H9 (cell line): ENCODE measurements around the gene ZNF175. TPM values are rescaled to one million over a fixed set of nuclear protein-coding genes. Genes with fewer than 3 reads are reported as not detected.
"Not testable (repeated sequence)": the region's sequence is repeated elsewhere in the genome, so short reads cannot be mapped to it uniquely, and the experiment has no call there.

Experiments used
- DNase-seq: peaks from one replicate; pipeline ENCODE4 v3.0.0-alpha.2; 2017
- H2AFZ ChIP-seq: one replicate; pipeline ENCODE4 v1.6.1; 2013; ENCODE audit warnings: mild to moderate bottlenecking, low read length, control low read depth, moderate library complexity
- H2AK5ac ChIP-seq: 2 replicates; pipeline ENCODE4 v1.6.1; 2013; ENCODE audit warnings: low read length, control low read depth, mixed read lengths; ENCODE audit not compliant: insufficient read length
- H2BK120ac ChIP-seq: one replicate; pipeline ENCODE4 v1.6.1; 2013; ENCODE audit warnings: low read depth, mild to moderate bottlenecking, low read length, control low read depth, inconsistent platforms; ENCODE audit not compliant: poor library complexity, severe bottlenecking
- H2BK12ac ChIP-seq: 2 replicates; pipeline ENCODE4 v1.6.1; 2013; ENCODE audit warnings: low read length, control low read depth, mixed read lengths, low read depth; ENCODE audit not compliant: insufficient read length
- H2BK15ac ChIP-seq: 2 replicates; pipeline ENCODE4 v1.6.1; 2013; ENCODE audit warnings: low read depth, low read length, control low read depth
- H2BK20ac ChIP-seq: one replicate; pipeline ENCODE4 v1.6.1; 2013; ENCODE audit warnings: low read depth, mild to moderate bottlenecking, low read length, control low read depth, inconsistent platforms; ENCODE audit not compliant: poor library complexity, severe bottlenecking
- H2BK5ac ChIP-seq: 2 replicates; pipeline ENCODE4 v1.6.1; 2013; ENCODE audit warnings: low read length, control low read depth, mixed read lengths; ENCODE audit not compliant: insufficient read length
- H3K14ac ChIP-seq: 2 replicates; pipeline ENCODE4 v1.6.1; 2013; ENCODE audit warnings: low read length, control low read depth; ENCODE audit not compliant: insufficient read depth
- H3K18ac ChIP-seq: 2 replicates; pipeline ENCODE4 v1.6.1; 2013; ENCODE audit warnings: low read depth, mild to moderate bottlenecking, mixed read lengths, low read length, control low read depth; ENCODE audit not compliant: insufficient read length
- H3K23ac ChIP-seq: 2 replicates; pipeline ENCODE4 v1.6.1; 2013; ENCODE audit warnings: low read length, control low read depth, mixed read lengths, low read depth; ENCODE audit not compliant: insufficient read length
- H3K23me2 ChIP-seq: 2 replicates; pipeline ENCODE4 v1.6.1; 2013; ENCODE audit warnings: low read depth, mild to moderate bottlenecking, mixed read lengths, low read length, control low read depth; ENCODE audit not compliant: insufficient read length, poor library complexity, severe bottlenecking
- H3K27ac ChIP-seq: 2 replicates; pipeline ENCODE4 v1.5.1; 2013; ENCODE audit warnings: low read length, control low read depth, mixed read lengths, low read depth; ENCODE audit not compliant: insufficient read length
- H3K27me3 ChIP-seq: 2 replicates; pipeline ENCODE4 v1.6.1; 2013; ENCODE audit warnings: low read length, control low read depth, inconsistent platforms; ENCODE audit not compliant: insufficient read depth
- H3K4ac ChIP-seq: 2 replicates; pipeline ENCODE4 v1.6.1; 2013; ENCODE audit warnings: low read depth, mild to moderate bottlenecking, control low read depth, inconsistent platforms, low read length, moderate library complexity
- H3K4me1 ChIP-seq: 2 replicates; pipeline ENCODE4 v1.6.1; 2013; ENCODE audit warnings: low read length, control low read depth, inconsistent platforms; ENCODE audit not compliant: insufficient read depth
- H3K4me2 ChIP-seq: 2 replicates; pipeline ENCODE4 v1.6.1; 2013; ENCODE audit warnings: low read length, control low read depth, mixed read lengths; ENCODE audit not compliant: insufficient read length, insufficient read depth
- H3K56ac ChIP-seq: 2 replicates; pipeline ENCODE4 v1.6.1; 2013; ENCODE audit warnings: low read depth, mild to moderate bottlenecking, mixed read lengths, low read length, control low read depth; ENCODE audit not compliant: insufficient read length
- H3K79me1 ChIP-seq: 2 replicates; pipeline ENCODE4 v1.6.1; 2013; ENCODE audit warnings: low read depth, mild to moderate bottlenecking, moderate library complexity, low read length, control low read depth, inconsistent platforms; ENCODE audit not compliant: insufficient read depth, poor library complexity, severe bottlenecking
- H3K79me2 ChIP-seq: 2 replicates; pipeline ENCODE4 v1.6.1; 2013; ENCODE audit warnings: low read length, control low read depth, inconsistent platforms; ENCODE audit not compliant: insufficient read depth
- H3K9ac ChIP-seq: 2 replicates; pipeline ENCODE4 v1.6.1; 2013; ENCODE audit warnings: low read length, control low read depth, mixed read lengths; ENCODE audit not compliant: insufficient read length; ENCODE audit errors: extremely low read depth
- H3K9me3 ChIP-seq: one replicate; pipeline ENCODE4 v1.6.1; 2013; ENCODE audit warnings: low read depth, low read length, inconsistent platforms; ENCODE audit not compliant: control insufficient read depth
- H3T11ph ChIP-seq: one replicate; pipeline ENCODE4 v1.6.1; 2013; ENCODE audit warnings: mild to moderate bottlenecking, low read length, control low read depth, inconsistent platforms
- H4K20me1 ChIP-seq: one replicate; pipeline ENCODE4 v1.6.1; 2013; ENCODE audit not compliant: control insufficient read depth, insufficient read length, insufficient read depth
- H4K5ac ChIP-seq: 2 replicates; pipeline ENCODE4 v1.6.1; 2013; ENCODE audit warnings: low read depth, mild to moderate bottlenecking, mixed read lengths, low read length, control low read depth; ENCODE audit not compliant: insufficient read length
- H4K8ac ChIP-seq: replicated peaks from 2 replicates; pipeline ENCODE4 v1.6.1; 2013; ENCODE audit warnings: low read length, control low read depth, mixed read lengths, low read depth; ENCODE audit not compliant: insufficient read length
- H4K91ac ChIP-seq: 2 replicates; pipeline ENCODE4 v1.6.1; 2013; ENCODE audit warnings: low read depth, mild to moderate bottlenecking, moderate library complexity, mixed read lengths, low read length, control low read depth; ENCODE audit not compliant: insufficient read length
- H3K27ac Mint-ChIP-seq, 3 experiments: 2 replicates in 2 of 3; 3 replicates in 1 of 3; pipeline ENCODE4 v1.8.0; 2020 to 2021; ENCODE audit warnings: mixed read lengths in 3 of 3, mild to moderate bottlenecking in 1 of 3, moderate library complexity in 1 of 3
- H3K27me3 Mint-ChIP-seq: 2 replicates; pipeline ENCODE4 v1.8.0; 2021; ENCODE audit warnings: low read depth, mild to moderate bottlenecking, moderate library complexity, mixed read lengths
- H3K36me3 Mint-ChIP-seq, 3 experiments: 2 replicates in 2 of 3; 3 replicates in 1 of 3; pipeline ENCODE4 v1.8.0; 2020 to 2021; ENCODE audit warnings: low read depth in 3 of 3, mixed read lengths in 3 of 3; ENCODE audit not compliant: insufficient read depth in 1 of 3
- H3K4me1 Mint-ChIP-seq, 2 experiments: 2 replicates each; pipeline ENCODE4 v1.8.0; 2020; ENCODE audit warnings: mixed read lengths in 2 of 2
- H3K4me3 Mint-ChIP-seq, 2 experiments: 2 replicates in 1 of 2; 3 replicates in 1 of 2; pipeline ENCODE4 v1.8.0; 2020 to 2021; ENCODE audit warnings: mild to moderate bottlenecking in 2 of 2, mixed read lengths in 2 of 2, moderate library complexity in 1 of 2
- H3K9me3 Mint-ChIP-seq, 2 experiments: 2 replicates in 1 of 2; 3 replicates in 1 of 2; pipeline ENCODE4 v1.8.0; 2020; ENCODE audit warnings: mild to moderate bottlenecking in 2 of 2, mixed read lengths in 2 of 2, moderate library complexity in 1 of 2
- WGBS: extraction: QIAGEN DNeasy Blood & Tissue Kit; methylation state at CpG from one replicate; pipeline ENCODE4 v1.1.7; 2013; ENCODE audit warnings: missing lambda C conversion rate, low lambda C conversion rate, mixed read lengths; ENCODE audit not compliant: insufficient read length; ENCODE audit errors: extremely low coverage; 5-methylcytosine and 5-hydroxymethylcytosine counted together
- total RNA-seq: library from RNA; stranded (reverse); gene quantifications from 2 replicates; pipeline ENCODE4 v1.2.1, GENCODE V29; 2021
- TF ChIP-seq, protein P1 (sequence below): fragments of 200-600 bp; sonication (generic); conservative IDR thresholded peaks from 3 replicates; pipeline ENCODE4 v1.8.0; 2021; ENCODE audit warnings: antibody characterized with exemption, mild to moderate bottlenecking

Gene ZNF175
- total RNA-seq, 1 experiment from 2014 or later = 10.7 TPM

DNA sequence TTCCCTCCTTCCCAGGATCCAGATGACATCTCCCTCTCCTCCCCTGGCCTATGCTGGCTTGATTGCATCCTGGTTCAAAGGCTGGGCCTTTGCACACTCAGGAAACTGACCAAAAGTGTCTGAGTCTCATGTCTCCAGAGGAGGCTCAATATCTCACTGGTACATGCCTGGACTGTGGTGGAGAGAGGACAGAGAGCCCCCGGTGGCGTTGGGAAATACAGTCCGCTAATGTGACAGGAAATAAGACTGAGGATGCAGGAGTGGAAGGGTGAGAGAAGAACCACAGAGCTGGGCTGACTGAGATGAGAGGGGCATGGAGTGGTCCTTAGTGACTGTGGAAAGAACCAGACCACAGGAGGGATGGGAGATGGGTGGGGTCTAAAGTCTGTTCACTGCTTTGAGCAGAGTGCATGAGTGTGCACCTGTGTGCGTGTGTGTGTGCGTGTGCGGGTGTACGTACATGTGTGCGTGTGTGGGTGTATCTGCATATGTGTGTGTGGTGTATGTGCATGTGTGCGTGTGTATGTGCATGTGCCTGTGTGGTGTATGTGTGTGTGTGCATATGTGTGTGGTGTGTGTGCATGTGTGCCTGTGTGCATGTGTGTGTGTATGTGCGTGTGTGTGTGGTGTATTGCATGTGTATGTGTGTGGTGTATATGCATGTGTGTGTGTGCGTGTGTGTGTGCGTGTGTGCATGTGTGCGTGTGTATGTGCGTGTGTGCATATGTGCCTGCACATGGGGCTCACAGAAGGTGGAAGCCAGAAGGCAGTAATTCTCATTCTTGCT lies 57.3 kb downstream of the ZNF175 start:
- no peak overlapping the region for H3K18ac ChIP-seq
- TF ChIP-seq, protein P1, sequence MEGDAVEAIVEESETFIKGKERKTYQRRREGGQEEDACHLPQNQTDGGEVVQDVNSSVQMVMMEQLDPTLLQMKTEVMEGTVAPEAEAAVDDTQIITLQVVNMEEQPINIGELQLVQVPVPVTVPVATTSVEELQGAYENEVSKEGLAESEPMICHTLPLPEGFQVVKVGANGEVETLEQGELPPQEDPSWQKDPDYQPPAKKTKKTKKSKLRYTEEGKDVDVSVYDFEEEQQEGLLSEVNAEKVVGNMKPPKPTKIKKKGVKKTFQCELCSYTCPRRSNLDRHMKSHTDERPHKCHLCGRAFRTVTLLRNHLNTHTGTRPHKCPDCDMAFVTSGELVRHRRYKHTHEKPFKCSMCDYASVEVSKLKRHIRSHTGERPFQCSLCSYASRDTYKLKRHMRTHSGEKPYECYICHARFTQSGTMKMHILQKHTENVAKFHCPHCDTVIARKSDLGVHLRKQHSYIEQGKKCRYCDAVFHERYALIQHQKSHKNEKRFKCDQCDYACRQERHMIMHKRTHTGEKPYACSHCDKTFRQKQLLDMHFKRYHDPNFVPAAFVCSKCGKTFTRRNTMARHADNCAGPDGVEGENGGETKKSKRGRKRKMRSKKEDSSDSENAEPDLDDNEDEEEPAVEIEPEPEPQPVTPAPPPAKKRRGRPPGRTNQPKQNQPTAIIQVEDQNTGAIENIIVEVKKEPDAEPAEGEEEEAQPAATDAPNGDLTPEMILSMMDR = no peak
- no peaks in the 10 kb centered on the region for H3K27me3 ChIP-seq
- H3K4me1 ChIP-seq = no peaks in the 10 kb centered on the region
- H2BK12ac ChIP-seq = no peak overlapping the region
- no peak overlapping the region for H2BK120ac ChIP-seq
- H3K27me3 Mint-ChIP-seq = peaks cover 23% of the 10 kb centered on the region
- H3K9ac ChIP-seq = no peak overlapping the region
- no peak overlapping the region for H4K5ac ChIP-seq
- DNase-seq = no peak
- H2BK15ac ChIP-seq = no peak overlapping the region
- no peaks in the 10 kb centered on the region for H3K4me1 Mint-ChIP-seq
- peaks cover 0 to 14% (median 2%) of the 10 kb centered on the region in 3 experiments; a peak in 4 of 7 replicates for H3K36me3 Mint-ChIP-seq
- no peak overlapping the region; the same call in 1 of the 2 replicates for H3K14ac ChIP-seq
- no peak overlapping the region for H4K8ac ChIP-seq
- H4K91ac ChIP-seq = no peak overlapping the region
- H3K9me3 Mint-ChIP-seq = peaks cover 64 to 84% of the 10 kb centered on the region in 2 experiments
- no peak overlapping the region for H2AFZ ChIP-seq
- no peak overlapping the region for H2AK5ac ChIP-seq
- H3K79me1 ChIP-seq = no peaks in the 10 kb centered on the region
- H3T11ph ChIP-seq = no peak overlapping the region
- no peaks in the 10 kb centered on the region for H3K9me3 ChIP-seq
- no peak overlapping the region for H3K23ac ChIP-seq
- no peak overlapping the region for H3K27ac Mint-ChIP-seq
- H3K4ac ChIP-seq = no peak overlapping the region
- H3K27ac ChIP-seq = no peak overlapping the region
- no peak overlapping the region for H2BK20ac ChIP-seq
- H4K20me1 ChIP-seq = no peaks in the 10 kb centered on the region
- no peaks in the 10 kb centered on the region for H3K23me2 ChIP-seq
- no peak overlapping the region for H3K56ac ChIP-seq
- H3K79me2 ChIP-seq = no peaks in the 10 kb centered on the region
- no CpG with 5 or more reads among the region's 14 CpGs for WGBS
- H2BK5ac ChIP-seq = no peak overlapping the region
- H3K4me3 Mint-ChIP-seq = peak overlapping the region in 1 of 2 experiments; percentile 39; a peak in 2 of 5 replicates
- no peak overlapping the region for H3K4me2 ChIP-seq

DNA sequence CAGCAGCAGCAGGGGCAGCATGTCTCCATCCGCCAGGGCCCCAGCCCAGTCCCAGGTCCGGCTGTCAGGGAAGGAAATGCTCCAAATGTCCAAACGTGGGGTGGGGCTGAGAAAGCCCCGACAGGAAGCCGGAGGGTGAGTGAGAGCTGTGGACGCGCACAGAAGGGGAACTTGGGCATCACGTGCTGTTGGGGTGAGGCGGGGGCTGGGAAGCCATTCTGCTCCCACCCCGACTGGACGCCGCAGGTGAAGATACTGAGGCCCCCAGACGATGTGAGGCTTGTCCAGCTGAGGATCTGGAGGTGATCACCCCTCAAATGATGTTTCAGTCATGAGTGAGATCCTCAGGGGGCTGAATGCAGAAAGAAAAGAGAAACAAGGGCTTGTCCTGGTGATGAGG lies 59.2 kb downstream of the ZNF175 start, which contains the start of gene SIGLEC5:
Gene SIGLEC5 (minus strand): TSS at position 87 of the 400 bp plus-strand sequence. CDS start 66 bp downstream, at position 21.
- not testable (repeated sequence) for H3K27ac ChIP-seq, H4K91ac ChIP-seq, H3K14ac ChIP-seq, H2BK120ac ChIP-seq, H2AK5ac ChIP-seq, H3K9me3 ChIP-seq, H3K79me2 ChIP-seq, H3K4me3 Mint-ChIP-seq, H3K56ac ChIP-seq, H3K4me1 Mint-ChIP-seq, H3K4ac ChIP-seq, H3K18ac ChIP-seq, H3K79me1 ChIP-seq, H3K4me1 ChIP-seq, H2BK15ac ChIP-seq, H3K27me3 ChIP-seq, H2AFZ ChIP-seq, H3K9ac ChIP-seq, H3K4me2 ChIP-seq, H3K23ac ChIP-seq, H4K20me1 ChIP-seq, H4K5ac ChIP-seq, H4K8ac ChIP-seq, H2BK12ac ChIP-seq, H3K27ac Mint-ChIP-seq, H3T11ph ChIP-seq, H2BK20ac ChIP-seq, DNase-seq, H3K23me2 ChIP-seq, H2BK5ac ChIP-seq
- Mint-ChIP-seq H3K9me3 (peaks cover 63 to 80% of the 10 kb centered on the region in 2 experiments), H3K27me3 (peaks cover 15% of the 10 kb centered on the region), H3K36me3 (peaks cover 0 to 10% (median 2%) of the 10 kb centered on the region in 3 experiments; a peak in 4 of 7 replicates)
- no CpG with 5 or more reads among the region's 13 CpGs for WGBS
